Stomach (tissue), 4 donors: Measurements from ENCODE around the gene CHPT1.

Source experiments
- EP300 ChIP-seq: sonication (generic); formaldehyde crosslinking; IDR thresholded peaks from one replicate; pipeline ENCODE4 v1.6.1; 2017; ENCODE audit warnings: antibody characterized with exemption
- POLR2A ChIP-seq, 4 donors: fragments of 450-650 bp; IDR thresholded peaks; one replicate each; pipeline ENCODE4 v1.6.1; 2016; ENCODE audit warnings: antibody characterized with exemption in 4 of 4, control low read depth in 2 of 4, mild to moderate bottlenecking in 1 of 4, moderate library complexity in 1 of 4
- POLR2AphosphoS5 ChIP-seq, 3 donors: sonication (generic); formaldehyde crosslinking; IDR thresholded peaks; one replicate each; pipeline ENCODE4 v1.6.1; 2016; ENCODE audit warnings: antibody characterized with exemption in 3 of 3
- TF ChIP-seq, protein P1 (sequence below), 7 experiments: fragments of 450-650 bp in 4 of 7; fragments of 200-600 bp in 3 of 7; sonication (generic) in 3 of 7; IDR thresholded peaks; one replicate each; pipeline ENCODE4 v1.5.1; 2016 to 2019; ENCODE audit warnings: antibody characterized with exemption in 7 of 7, control low read depth in 2 of 7, mild to moderate bottlenecking in 1 of 7

DNA sequence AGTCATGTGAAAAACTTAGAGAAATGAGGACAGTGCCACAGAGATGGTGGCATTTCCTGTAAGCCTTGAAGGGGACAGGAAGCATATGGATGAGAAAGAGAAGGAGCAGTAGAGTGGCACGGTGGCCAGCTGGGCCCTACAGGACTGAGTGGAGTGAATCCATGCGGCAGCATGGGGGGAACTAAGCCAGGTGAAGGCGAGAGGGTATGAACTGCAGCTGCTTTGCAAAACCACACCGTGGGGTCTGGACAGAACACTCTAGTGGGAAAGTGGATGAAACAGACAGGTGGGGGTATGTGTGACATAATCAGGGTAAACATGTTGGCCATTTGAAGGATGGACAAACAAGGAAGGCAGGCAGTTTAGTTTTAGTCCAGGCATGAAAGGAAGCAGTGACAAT, 52.2 kb downstream of the CHPT1 start:
- TF ChIP-seq, protein P1, sequence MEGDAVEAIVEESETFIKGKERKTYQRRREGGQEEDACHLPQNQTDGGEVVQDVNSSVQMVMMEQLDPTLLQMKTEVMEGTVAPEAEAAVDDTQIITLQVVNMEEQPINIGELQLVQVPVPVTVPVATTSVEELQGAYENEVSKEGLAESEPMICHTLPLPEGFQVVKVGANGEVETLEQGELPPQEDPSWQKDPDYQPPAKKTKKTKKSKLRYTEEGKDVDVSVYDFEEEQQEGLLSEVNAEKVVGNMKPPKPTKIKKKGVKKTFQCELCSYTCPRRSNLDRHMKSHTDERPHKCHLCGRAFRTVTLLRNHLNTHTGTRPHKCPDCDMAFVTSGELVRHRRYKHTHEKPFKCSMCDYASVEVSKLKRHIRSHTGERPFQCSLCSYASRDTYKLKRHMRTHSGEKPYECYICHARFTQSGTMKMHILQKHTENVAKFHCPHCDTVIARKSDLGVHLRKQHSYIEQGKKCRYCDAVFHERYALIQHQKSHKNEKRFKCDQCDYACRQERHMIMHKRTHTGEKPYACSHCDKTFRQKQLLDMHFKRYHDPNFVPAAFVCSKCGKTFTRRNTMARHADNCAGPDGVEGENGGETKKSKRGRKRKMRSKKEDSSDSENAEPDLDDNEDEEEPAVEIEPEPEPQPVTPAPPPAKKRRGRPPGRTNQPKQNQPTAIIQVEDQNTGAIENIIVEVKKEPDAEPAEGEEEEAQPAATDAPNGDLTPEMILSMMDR (IDR thresholded peaks at IDR 0.05) = no peak
- TF ChIP-seq POLR2A (IDR thresholded peaks at IDR 0.05) (no peak), POLR2AphosphoS5 (IDR thresholded peaks at IDR 0.05) (no peak), EP300 (no peak)
